MCF 10A (cell line): ENCODE measurements around the gene JMJD7. TPM values are rescaled to one million over a fixed set of nuclear protein-coding genes. Genes with fewer than 3 reads are reported as not detected.

Experiments used
- BruUV-seq: library from RNA; stranded (reverse); fragments of 400-500 nt; replicated peaks from 2 replicates; lab custom pipeline; 2021; lab: Mats Ljungman, UMichigan
- CTCF ChIA-PET: fragments of 300-600 bp; sonication (Branson Sonifier 250); formaldehyde crosslinking; extraction: SDS; loops from one replicate; lab custom pipeline; 2021; ENCODE audit warnings: antibody characterized with exemption, inconsistent platforms; lab: Yijun Ruan, JAX
- POLR2A ChIA-PET: fragments of 300-600, 350-650 bp; sonication (Branson Sonifier 250); formaldehyde crosslinking; extraction: SDS; loops from one replicate; lab custom pipeline; 2020; ENCODE audit warnings: antibody characterized with exemption, inconsistent platforms; lab: Yijun Ruan, JAX
- DNase-seq: peaks from one replicate; pipeline ENCODE4 v3.0.0-alpha.2; 2018; ENCODE audit not compliant: unreplicated experiment
- H3K27ac Mint-ChIP-seq: one replicate; pipeline ENCODE4 v1.8.0; 2022; ENCODE audit warnings: mild to moderate bottlenecking, low read depth, mixed read lengths; ENCODE audit not compliant: unreplicated experiment
- H3K27me3 Mint-ChIP-seq: one replicate; pipeline ENCODE4 v1.8.0; 2022; ENCODE audit warnings: mixed read lengths; ENCODE audit not compliant: insufficient read depth, unreplicated experiment
- H3K36me3 Mint-ChIP-seq: one replicate; pipeline ENCODE4 v1.8.0; 2022; ENCODE audit warnings: mild to moderate bottlenecking, moderate library complexity, mixed read lengths; ENCODE audit not compliant: insufficient read depth, unreplicated experiment
- H3K4me1 Mint-ChIP-seq: one replicate; pipeline ENCODE4 v1.8.0; 2022; ENCODE audit warnings: mixed read lengths; ENCODE audit not compliant: insufficient read depth, unreplicated experiment
- H3K4me3 Mint-ChIP-seq: one replicate; pipeline ENCODE4 v1.8.0; 2022; ENCODE audit warnings: mild to moderate bottlenecking, moderate library complexity, mixed read lengths; ENCODE audit not compliant: unreplicated experiment
- H3K9me3 Mint-ChIP-seq: one replicate; pipeline ENCODE4 v1.8.0; 2022; ENCODE audit warnings: mixed read lengths; ENCODE audit not compliant: unreplicated experiment
- intact Hi-C: fragments of 100-400 bp; cut with micrococcal nuclease; formaldehyde crosslinking; loops from 2 replicates; pipeline ENCODE4 v1.14.1; 2022
- total RNA-seq: library from RNA; stranded (reverse); gene quantifications from 2 replicates; pipeline ENCODE4 v1.2.3, GENCODE V29; 2022
- TF ChIP-seq, protein P1 (sequence below): fragments of 200-600 bp; IDR thresholded peaks from one replicate; pipeline ENCODE4 v1.8.0; 2022; ENCODE audit warnings: antibody characterized with exemption, mild to moderate bottlenecking; ENCODE audit not compliant: unreplicated experiment

The JMJD7 gene
- total RNA-seq, 1 experiment from 2014 or later = 9.2 TPM

DNA sequence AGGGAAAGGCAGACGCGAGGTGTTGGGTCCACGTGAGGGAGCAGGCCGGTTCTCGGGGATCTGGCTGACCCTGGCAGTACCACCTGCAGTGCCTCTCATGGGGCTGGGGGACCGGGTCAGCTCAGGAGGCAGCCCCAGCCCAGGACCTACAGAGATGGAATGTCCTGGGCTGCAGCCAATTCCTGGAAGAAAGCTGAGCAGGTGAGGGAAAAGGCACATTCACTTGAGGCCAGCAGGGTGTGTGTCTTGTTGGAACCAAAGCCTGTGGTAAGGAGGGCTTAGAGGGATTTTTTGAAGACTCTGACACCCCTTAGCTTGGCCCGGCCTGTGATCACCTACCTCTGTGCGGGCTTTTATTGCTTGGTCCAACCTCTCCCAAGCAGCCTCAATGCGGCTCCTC lies 26.6 kb downstream of the JMJD7 start:
- Mint-ChIP-seq H3K4me1 (no peaks in the 10 kb centered on the region), H3K36me3 (peaks cover 11% of the 10 kb centered on the region), H3K27ac (no peak overlapping the region), H3K4me3 (no peak overlapping the region), H3K9me3 (no peaks in the 10 kb centered on the region), H3K27me3 (no peaks in the 10 kb centered on the region)
- CTCF ChIA-PET = interaction anchor here (1.2 kb wide), 1 partner anchor 80 kb away, joined by 5 read pairs; the partner anchor contains the start of gene MAPKBP1
- POLR2A ChIA-PET = no interaction called here
- BruUV-seq = no TSS peak
- TF ChIP-seq, protein P1, sequence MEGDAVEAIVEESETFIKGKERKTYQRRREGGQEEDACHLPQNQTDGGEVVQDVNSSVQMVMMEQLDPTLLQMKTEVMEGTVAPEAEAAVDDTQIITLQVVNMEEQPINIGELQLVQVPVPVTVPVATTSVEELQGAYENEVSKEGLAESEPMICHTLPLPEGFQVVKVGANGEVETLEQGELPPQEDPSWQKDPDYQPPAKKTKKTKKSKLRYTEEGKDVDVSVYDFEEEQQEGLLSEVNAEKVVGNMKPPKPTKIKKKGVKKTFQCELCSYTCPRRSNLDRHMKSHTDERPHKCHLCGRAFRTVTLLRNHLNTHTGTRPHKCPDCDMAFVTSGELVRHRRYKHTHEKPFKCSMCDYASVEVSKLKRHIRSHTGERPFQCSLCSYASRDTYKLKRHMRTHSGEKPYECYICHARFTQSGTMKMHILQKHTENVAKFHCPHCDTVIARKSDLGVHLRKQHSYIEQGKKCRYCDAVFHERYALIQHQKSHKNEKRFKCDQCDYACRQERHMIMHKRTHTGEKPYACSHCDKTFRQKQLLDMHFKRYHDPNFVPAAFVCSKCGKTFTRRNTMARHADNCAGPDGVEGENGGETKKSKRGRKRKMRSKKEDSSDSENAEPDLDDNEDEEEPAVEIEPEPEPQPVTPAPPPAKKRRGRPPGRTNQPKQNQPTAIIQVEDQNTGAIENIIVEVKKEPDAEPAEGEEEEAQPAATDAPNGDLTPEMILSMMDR = no peak
- intact Hi-C loops = no loop called here
- DNase-seq = peak; percentile 16

DNA sequence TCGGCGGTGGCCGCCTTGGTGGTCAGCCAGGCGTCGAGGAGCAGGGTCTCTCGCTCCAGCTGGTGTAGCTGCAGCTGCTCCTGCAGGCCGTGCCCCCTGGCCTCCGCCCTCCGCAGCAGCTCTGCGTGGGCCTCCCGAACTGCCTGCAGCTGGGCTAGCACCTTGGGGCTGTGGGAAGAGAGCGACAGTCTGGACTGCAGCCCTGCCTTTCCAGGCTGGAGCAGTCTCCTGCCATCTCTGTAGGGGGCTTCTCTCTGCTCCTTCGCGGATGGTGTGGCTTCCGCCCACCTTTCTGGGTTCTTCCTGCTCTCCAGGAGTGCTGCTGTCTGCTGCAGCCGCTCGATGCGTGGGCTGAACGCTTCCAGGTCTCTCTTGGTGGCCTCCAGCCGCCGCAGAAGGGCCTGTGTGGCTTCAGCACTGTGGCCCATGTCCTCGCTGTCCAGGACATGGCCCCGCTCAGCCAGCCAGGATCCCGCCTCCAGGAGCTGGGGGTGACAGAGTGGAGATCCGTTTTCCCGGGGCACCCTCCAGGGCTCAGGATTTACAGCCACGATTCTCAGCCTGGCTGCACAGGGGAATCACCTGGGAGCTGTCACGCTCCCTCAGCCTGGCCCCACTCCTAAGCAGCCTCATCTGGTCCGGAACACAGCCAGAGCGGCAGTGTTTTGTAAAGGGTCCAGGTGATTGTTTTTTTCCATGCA lies 27.5 kb downstream of the JMJD7 start:
- no peak for DNase-seq
- CTCF ChIA-PET = interaction anchor here (1.2 kb wide), 1 partner anchor 81 kb away, joined by 5 read pairs; the partner anchor contains the start of gene MAPKBP1
- H3K27ac Mint-ChIP-seq = no peak overlapping the region
- TF ChIP-seq, protein P1 = no peak
- no peak overlapping the region for H3K4me3 Mint-ChIP-seq
- POLR2A ChIA-PET = no interaction called here
- H3K9me3 Mint-ChIP-seq = no peaks in the 10 kb centered on the region
- intact Hi-C loops = no loop called here
- H3K27me3 Mint-ChIP-seq = no peaks in the 10 kb centered on the region
- H3K4me1 Mint-ChIP-seq = no peaks in the 10 kb centered on the region
- BruUV-seq = no TSS peak
- H3K36me3 Mint-ChIP-seq = peaks cover 11% of the 10 kb centered on the region

GRCh38 chr15:41856262-41856661 lies 28.4 kb downstream of the JMJD7 start:
- no TSS peak for BruUV-seq
- TF ChIP-seq, protein P1 = no peak
- H3K4me1 Mint-ChIP-seq = no peaks in the 10 kb centered on the region
- no peaks in the 10 kb centered on the region for H3K27me3 Mint-ChIP-seq
- POLR2A ChIA-PET = no interaction called here
- no peak for DNase-seq
- H3K9me3 Mint-ChIP-seq = no peaks in the 10 kb centered on the region
- CTCF ChIA-PET = no interaction called here
- intact Hi-C loops = no loop called here
- no peak overlapping the region for H3K4me3 Mint-ChIP-seq
- peaks cover 5% of the 10 kb centered on the region for H3K36me3 Mint-ChIP-seq
- H3K27ac Mint-ChIP-seq = no peak overlapping the region

- POLR2A ChIA-PET = interaction anchor here (0.6 kb wide), 1 partner anchor 14 kb away, joined by 3 read pairs; no protein-coding TSS in a partner anchor
- Mint-ChIP-seq H3K27ac (no peak overlapping the region), H3K36me3 (peaks cover 5% of the 10 kb centered on the region), H3K9me3 (no peaks in the 10 kb centered on the region), H3K4me3 (no peak overlapping the region), H3K27me3 (no peaks in the 10 kb centered on the region), H3K4me1 (no peaks in the 10 kb centered on the region)
- no peak for DNase-seq
- no TSS peak for BruUV-seq
- intact Hi-C loops = no loop called here
- CTCF ChIA-PET = no interaction called here
- TF ChIP-seq, protein P1 = no peak
Measured at GRCh38 chr15:41856716-41857115, 28.8 kb downstream of the JMJD7 start.
